ENCODE measurements around the gene SLCO1C1. TPM values are rescaled to one million over a fixed set of nuclear protein-coding genes. Genes with fewer than 3 reads are reported as not detected.
"Not testable (repeated sequence)": the region's sequence is repeated elsewhere in the genome, so short reads cannot be mapped to it uniquely, and the experiment has no call there.

SLCO1C1 gene
- polyA plus RNA-seq (ENCODE audit: insufficient read length in 3 of 3): 1 to 10 TPM in 1 of 3 donors, under 1 TPM in 2; 0.55 to 1.7 (median 0.71) TPM

DNA sequence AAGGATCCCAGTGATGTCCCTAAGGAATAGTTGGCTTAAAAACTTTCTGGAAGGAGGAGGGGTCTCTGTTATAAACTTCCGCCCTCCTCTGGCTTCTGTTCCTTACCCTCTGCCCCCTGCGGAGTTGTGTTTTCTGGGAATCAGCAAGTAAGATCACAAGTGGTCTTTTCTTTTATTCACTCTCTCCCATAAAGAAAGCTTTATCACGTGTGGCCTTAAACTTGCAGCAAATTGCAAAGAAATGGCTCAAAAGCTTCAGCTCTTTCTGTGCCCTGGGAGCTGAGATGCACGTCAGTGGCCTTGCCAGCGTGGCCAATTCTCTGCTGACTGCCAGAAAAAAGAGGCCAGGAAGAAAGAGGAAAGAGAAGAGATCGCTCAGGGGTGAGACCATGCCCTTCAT, at the start of gene SLCO1C1:
Gene SLCO1C1 (plus strand): TSS at position 101 of the 400 bp plus-strand sequence. CDS start 4,245 bp downstream, outside the sequence.
- no peak for DNase-seq (ENCODE audit: low read depth in 3 of 3, low spot score in 2 of 3)

GRCh38 chr12:20646239-20646827, 48.8 kb upstream of the SLCO1C1 start:
- no peak for DNase-seq (ENCODE audit: low read depth in 3 of 3, low spot score in 2 of 3)

DNA sequence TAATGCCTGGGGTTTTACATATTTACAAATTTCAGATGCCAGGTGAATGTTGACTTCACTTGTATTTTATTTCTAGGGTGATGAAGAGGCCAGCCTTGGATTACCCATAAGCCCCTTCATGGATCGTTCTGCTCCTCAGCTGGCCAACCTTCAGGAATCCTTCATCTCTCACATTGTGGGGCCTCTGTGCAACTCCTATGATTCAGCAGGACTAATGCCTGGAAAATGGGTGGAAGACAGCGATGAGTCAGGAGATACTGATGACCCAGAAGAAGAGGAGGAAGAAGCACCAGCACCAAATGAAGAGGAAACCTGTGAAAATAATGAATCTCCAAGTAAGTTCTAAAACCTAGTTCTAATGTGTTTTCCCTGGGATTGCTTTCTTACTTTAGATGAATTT, 41.3 kb upstream of the SLCO1C1 start:
- DNase-seq (ENCODE audit: low read depth in 3 of 3, low spot score in 2 of 3): no peak

- DNase-seq (ENCODE audit: low read depth in 3 of 3, low spot score in 2 of 3): no peak
These were observed 38.5 kb upstream of the SLCO1C1 start for GRCh38 chr12:20656600-20656999.

GRCh38 chr12:20657496-20657895, 37.6 kb upstream of the SLCO1C1 start:
- DNase-seq (ENCODE audit: low read depth in 3 of 3, low spot score in 2 of 3): no peak

DNA sequence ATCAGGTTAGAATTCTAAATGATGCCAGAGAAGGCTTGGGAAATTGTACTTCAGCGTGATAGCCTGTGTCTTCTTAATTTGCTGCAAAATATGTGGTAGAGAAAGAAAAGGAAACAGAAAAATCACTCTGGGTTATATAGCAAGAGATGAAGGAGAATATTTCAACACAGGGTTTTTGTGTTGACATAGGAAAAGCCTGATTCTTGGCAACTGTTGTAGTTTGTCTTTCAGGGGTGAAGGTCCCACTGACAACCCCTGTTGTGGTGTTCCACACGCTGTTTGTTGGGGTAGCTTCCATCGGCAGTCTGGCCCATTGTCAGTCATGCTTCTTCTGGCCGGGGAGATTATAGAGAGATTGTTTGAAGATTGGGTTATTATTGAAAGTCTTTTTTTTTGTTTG, 13.8 kb upstream of the SLCO1C1 start:
- no peak for DNase-seq (ENCODE audit: low read depth in 3 of 3, low spot score in 2 of 3)

DNA sequence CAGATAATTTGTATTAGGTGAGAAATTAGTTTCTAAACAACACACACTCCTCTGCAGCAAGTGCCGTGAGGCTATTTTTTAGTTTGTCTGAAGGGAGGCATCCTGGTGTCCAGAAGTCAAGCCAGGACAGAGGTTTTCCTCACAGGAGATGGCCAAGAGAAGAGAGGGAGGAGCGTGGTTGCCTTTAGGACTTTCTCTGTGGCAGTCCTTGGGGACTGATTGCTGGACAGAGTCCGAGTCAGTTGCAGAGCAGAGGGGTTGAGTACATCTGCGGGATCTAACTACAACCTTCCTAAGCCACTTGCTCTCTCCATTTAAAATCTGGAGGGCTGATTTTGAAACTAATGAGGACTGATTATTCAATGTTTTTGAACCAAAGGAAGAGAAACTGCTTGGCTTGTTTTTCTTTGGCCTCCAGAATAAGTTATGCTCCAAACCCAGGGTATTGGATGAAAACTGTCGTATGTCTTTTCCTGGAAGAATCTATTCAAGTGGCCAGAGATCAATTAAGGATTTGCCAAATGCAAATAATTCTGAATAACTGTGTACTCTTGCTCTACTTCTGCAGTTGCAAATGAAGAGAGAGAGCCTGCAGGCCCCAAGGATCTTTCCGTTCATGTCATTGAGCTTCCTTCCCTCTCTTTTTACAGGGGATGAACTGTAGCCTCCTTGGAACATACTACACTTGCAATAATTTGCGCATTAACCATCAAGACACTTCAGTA, 1.2 kb downstream of the SLCO1C1 start:
- DNase-seq (ENCODE audit: low read depth in 3 of 3, low spot score in 2 of 3): no peak

- no peak for DNase-seq (ENCODE audit: low read depth in 3 of 3, low spot score in 2 of 3)
These were observed 6.0 kb downstream of the SLCO1C1 start for GRCh38 chr12:20701106-20701505.

- DNase-seq (ENCODE audit: low read depth in 3 of 3, low spot score in 2 of 3): no peak
These were observed 9.7 kb downstream of the SLCO1C1 start for GRCh38 chr12:20704860-20705259.

GRCh38 chr12:20711846-20712245, 16.7 kb downstream of the SLCO1C1 start:
- no peak for DNase-seq (ENCODE audit: low read depth in 3 of 3, low spot score in 2 of 3)

DNA sequence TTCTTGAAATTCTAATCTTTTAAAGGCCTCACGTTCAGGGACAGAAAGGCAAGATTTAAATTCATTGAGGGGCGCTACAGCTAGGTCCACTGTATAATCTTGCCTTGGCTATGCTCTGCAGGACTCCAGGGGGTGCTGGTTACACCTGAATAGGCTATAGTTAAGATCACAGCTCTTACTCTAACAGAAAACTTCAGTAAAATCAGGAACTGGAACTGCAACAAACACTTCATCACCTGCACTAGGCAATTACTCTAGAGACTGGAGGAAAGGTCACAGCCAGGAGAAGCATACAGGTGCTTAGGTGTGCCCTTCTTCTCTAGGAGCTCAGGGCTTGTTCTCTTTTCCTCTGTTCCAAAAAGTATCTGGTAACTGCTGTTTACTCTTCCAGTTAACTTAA, 20.9 kb downstream of the SLCO1C1 start:
- DNase-seq (ENCODE audit: low read depth in 3 of 3, low spot score in 2 of 3): peak in 1 of 3 donors; percentile 8

GRCh38 chr12:20716985-20717384, 21.9 kb downstream of the SLCO1C1 start:
- no peak for DNase-seq (ENCODE audit: low read depth in 3 of 3, low spot score in 2 of 3)

DNA sequence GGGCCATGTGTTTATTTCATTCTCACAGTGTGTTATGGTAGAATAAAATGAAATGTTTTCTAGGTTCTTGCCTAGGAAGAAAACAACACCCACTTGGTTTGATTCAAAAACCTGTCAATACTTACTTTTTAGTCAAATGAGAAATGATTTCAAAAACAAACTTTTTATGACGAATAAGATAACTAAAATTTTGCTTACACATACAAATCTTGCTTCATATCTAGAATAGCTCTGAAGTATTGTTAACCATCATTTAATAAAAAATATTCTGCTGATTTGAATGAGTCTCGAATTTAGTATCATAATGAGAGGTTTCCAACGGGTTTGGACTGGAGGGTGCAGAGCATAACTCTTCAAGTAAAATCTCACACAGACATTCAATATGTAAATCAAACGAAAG, 23.2 kb downstream of the SLCO1C1 start:
- DNase-seq (ENCODE audit: low read depth in 3 of 3, low spot score in 2 of 3): no peak

DNA sequence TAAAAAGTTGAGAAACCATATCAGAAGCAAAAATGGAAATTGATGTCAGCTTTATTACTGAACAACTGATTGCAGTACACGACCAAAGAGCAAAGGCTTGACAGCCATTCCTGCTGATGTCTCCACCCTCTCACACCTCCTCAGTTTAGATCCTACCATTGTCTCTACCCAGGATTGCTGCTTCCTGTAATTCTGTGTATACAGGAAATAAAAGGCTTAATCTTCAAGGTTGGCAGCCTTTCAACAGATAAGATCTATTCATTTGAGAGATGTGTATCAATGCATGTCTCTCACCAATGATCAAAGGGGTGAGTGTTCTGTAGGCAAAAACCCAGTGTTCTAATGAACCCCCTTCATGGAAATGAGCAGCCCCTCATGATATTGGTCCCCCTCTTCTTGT, 27.0 kb downstream of the SLCO1C1 start:
- DNase-seq (ENCODE audit: low read depth in 3 of 3, low spot score in 2 of 3): no peak

DNA sequence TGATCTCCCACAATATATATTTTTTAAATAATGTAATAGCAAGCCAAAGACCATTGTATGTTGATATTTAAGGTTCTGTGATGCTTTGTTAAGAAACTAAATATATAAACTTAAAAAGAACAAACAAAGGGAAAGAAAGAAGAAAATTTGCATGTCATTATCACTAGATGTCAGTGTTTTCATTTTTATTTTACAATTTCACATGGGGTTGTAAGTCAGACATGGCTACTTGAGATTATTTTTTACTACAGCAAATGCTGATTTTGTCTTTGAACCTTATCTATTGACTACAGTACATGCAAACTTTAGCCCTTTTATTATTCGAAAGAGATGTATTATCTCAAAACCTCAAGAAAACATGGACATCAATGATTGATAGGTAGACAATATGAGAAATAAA, 36.1 kb downstream of the SLCO1C1 start:
- no peak for DNase-seq (ENCODE audit: low read depth in 3 of 3, low spot score in 2 of 3)

- no peak for DNase-seq (ENCODE audit: low read depth in 3 of 3, low spot score in 2 of 3)
These were observed 45.8 kb downstream of the SLCO1C1 start for GRCh38 chr12:20740972-20741371.

DNA sequence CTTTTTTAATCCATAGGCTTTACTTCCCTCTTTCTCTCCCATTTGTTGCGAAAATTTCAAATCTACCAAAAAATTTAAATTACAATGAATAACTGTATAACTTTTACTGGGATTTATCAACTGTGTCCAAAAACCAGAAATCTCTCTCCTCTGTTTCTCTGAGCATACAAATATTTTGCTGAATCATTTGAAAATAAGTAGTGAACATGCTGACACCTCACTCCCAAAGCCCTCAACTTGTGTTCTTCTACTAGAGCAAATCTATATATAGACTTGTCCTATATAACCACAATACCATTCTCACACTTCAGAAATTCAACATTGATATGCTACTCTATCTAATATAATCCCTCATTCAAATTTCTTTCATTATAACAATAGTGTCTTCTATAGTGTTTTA, 53.1 kb downstream of the SLCO1C1 start:
- DNase-seq (ENCODE audit: low read depth in 3 of 3, low spot score in 2 of 3): no peak

GRCh38 chr12:20751046-20751445, 55.9 kb downstream of the SLCO1C1 start:
- no peak for DNase-seq (ENCODE audit: low read depth in 3 of 3, low spot score in 2 of 3)

- no peak for DNase-seq (ENCODE audit: low read depth in 3 of 3, low spot score in 2 of 3)
These were observed 82.3 kb downstream of the SLCO1C1 start for GRCh38 chr12:20777420-20777819.

DNA sequence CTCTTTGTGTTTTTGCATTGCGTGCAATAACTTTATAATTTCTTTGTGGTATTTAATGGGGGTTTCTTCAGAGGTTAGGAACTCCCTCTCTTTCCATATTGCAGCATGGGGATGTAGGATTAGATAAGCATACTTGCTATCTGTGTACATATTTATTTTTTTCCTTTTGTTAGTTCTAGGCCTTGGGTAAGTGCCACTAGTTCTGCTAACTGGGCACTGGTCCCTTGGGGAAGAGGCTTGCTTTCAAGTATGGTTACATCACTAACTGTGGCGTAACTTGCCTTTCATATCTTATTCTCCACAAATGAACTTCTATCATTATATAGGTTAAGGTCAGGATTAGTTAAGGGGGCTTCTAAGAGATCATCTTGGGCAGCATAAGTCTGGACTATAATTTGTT, 83.8 kb downstream of the SLCO1C1 start:
- no peak for DNase-seq (ENCODE audit: low read depth in 3 of 3, low spot score in 2 of 3)

GRCh38 chr12:20779971-20780370, 84.8 kb downstream of the SLCO1C1 start:
- not testable (repeated sequence) for DNase-seq (ENCODE audit: low read depth in 3 of 3, low spot score in 2 of 3)

DNA sequence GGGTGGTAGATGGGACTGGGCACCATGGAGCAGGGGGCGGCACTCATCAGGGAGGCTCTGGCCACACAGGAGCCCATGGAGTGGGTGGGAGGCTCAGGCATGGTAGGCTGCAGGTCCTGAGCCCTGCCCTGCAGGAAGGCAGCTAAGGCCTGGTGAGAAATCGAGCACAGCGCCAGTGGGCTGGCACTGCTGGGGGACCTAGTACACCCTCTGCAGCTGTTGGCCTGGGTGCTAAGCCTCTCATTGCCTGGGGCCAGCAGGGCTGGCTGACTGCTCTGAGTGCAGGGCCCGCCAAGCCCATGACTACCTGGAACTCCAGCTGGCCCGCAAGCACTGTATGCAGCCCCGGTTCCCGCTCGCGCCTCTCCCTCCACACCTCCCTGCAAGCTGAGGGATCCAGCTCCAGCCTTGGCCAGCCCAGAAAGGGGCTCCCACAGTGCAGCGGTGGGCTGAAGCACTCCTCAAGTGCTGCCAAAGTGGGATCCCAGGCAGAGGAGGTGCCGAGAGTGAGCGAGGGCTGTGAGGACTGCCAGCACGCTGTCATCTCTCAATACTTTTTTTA, 88.7 kb downstream of the SLCO1C1 start:
- DNase-seq (ENCODE audit: low read depth in 3 of 3, low spot score in 2 of 3): not testable (repeated sequence)

Data from right renal cortex interstitium (tissue), 3 donors.